HG02763 (cell line): Measurements from ENCODE around the gene KCNAB3.

Experiments
- ATAC-seq: cut with Tn5 transposase; IDR thresholded peaks from one replicate; pipeline ENCODE4 v1.9.1; 2021; ENCODE audit warnings: mild to moderate bottlenecking, moderate library complexity; ENCODE audit not compliant: unreplicated experiment

The KCNAB3 gene

GRCh38 chr17:7943291-7943690 is 13.6 kb upstream of the KCNAB3 start:
- ATAC-seq = no peak

DNA sequence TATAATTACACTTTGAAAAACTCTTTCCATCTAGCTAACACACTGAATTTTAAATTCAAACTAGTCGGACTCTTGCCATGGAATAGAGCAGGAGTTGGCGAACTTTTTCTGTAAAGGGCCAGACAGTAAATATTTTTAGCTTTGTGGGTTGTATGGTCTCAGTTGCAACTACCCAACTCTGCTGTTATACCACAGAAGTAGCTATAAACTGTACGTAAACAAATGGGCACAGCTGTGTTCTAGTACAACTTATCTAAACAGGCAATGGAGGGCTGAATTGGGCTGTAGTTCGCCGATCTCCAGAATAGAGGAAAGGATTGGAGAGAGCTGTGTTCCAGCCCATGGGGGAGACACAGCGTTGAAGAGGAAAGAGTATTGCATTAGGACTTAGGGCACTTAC is 11.1 kb upstream of the KCNAB3 start:
- no peak for ATAC-seq

GRCh38 chr17:7940034-7940433 is 10.4 kb upstream of the KCNAB3 start:
- ATAC-seq = no peak

DNA sequence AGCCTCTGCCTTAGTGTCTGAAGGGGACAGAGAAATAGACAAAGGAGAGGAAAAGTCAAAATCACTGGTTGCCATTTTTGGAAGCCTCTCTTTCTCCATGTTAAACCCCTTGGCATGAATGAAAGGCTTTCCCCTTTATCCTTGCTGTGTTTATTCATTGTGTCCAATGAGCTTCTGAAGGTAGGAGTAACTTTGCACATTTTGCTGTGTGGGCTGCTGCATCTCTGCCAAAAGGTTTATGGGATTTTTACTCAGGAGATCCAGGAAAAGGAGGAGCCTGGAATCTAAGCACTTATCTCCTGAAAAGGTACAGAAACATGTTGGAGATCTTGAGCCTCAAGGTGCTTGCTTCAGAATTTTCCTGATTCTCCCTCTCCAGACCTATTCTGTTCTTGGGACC is 6.2 kb upstream of the KCNAB3 start:
- no peak for ATAC-seq

DNA sequence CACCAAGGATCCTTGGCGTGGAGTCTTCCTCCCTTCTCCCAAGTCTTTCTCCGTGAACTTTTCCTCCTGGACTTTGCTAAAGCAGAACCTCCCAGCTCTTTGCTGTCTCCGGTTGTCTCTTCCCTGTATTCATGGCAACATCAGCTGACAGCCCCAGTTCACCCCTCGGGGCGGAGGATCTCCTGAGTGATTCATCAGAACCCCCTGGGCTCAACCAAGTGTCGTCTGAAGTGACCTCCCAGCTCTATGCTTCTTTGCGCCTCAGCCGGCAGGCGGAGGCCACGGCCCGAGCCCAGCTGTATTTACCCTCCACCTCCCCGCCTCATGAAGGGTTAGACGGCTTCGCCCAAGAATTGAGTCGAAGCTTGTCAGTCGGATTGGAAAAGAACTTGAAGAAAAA is 3.3 kb upstream of the KCNAB3 start:
- ATAC-seq = no peak

DNA sequence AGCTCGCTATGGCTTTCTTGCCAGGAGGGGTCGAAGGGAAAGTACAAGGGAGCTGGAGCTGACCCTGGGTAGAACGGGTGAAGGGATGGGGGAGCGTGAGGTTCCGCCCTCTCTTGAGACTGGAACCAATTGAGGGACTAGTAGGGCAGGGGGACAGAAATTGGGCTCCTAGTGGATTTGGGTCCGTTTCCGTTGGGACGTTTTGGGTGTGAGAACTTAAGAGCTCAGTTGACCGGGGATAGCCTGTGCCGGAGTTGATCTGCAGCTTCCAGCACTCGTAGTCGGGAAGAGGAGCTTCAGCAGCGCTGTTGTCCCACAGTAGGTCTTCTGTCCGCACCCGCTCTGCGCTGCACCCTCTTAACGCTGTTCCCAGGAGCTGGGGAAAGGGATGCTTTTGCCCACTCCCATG is 2.8 kb upstream of the KCNAB3 start:
- ATAC-seq = peak; percentile 2

DNA sequence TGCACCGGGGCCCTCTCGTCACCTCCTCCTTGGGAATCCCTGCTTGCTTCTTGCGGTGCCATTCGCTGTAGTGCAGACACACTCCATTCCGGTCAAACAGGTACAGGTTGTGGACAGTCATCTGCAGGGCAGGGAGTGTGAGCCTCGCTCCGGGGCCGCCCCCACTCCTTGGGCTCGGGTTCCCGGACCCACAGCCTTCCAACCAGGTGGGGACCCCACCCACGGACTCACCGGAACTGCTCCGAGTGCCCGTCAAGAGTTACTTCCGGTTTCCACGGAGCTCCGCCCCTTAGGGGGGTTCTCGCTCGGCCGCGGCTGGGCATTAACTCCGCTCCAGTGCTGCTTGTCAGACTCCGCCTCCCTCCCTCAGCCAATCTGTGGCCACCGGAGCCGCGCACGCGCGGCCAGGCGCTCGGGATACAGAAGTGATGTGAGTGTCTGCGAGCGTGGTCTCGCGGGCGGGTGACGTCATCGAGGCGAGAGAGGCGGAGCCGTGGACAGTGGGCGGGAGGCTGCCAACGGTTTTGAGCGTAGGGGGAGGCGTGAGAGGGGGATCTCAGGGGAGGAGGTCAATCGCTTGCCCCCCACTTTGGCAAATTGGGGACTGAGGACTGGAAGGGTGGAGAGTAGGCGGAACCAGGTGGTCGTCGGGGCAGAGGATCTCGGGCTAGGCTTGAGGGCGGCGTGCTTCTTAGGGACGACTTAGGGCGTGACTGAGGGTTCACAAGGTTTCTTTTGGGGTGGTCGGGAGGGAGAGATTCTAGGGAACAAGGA is 2.2 kb upstream of the KCNAB3 start, which contains the start of the genes CNTROB and TRAPPC1:
TSS of gene CNTROB (plus strand) at position 498 of the 774 bp plus-strand sequence. CDS start 874 bp downstream, outside the sequence.
TSS of gene TRAPPC1 (minus strand) at position 238 of the 774 bp plus-strand sequence. CDS start at position 121, 117 bp downstream.
- ATAC-seq = peak; percentile 97

DNA sequence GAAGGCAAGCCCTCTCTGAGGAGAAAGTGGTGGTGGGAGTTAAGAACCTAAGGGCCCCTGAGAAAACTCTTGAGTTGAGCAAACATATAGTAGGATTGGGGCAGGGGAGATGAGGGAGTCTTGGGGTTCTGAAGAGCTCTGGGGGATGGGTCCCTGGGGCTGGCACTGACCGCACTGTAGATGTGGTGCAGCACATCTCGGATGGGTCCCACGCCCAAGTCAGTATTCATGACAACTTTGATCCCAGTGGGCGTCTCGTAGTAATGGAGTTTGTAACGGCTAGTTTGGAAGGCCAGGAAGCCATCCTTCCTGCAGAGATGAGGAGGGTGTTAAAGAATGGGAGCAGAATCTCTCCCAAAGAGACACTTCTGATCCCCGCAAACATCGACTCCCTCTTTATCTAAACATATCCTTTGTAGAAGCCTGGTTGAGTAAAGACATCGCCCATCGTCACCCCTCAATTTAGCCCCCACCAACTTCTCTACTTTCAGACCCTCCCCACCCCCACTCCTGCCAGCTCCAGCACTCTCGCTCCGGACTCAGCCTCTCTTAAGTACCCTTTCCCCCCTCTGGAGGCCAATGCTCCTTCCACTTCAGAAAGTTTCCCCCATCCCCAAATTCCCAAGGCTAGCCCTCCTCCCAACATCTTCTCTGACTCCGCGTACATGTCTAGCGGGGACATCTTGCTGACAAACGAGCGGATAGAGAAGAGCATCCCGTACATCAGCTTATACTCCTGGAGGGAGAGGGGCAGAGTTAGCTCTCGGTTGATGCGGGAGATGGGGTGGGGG is 1.4 kb upstream of the KCNAB3 start:
- no peak for ATAC-seq

DNA sequence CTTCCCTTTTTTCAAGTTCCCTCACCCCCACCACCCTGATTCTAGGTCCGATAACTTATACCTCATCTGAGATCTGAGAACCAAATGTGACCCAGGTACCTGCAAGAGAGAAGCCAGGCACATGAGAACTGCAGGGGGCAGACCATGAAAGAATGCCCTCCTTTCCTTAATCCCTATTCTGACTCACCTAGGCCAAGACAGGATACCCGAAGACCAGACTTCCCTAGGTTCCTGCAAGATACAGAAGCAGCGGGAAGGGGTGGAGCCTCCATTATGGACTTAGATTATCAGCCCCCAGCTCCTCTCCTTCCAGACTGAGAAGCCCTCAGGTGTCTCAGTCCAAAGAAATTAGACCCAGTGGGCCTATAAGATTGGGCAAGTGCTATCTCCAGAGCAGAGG is 2.1 kb downstream of the KCNAB3 start:
- no peak for ATAC-seq

DNA sequence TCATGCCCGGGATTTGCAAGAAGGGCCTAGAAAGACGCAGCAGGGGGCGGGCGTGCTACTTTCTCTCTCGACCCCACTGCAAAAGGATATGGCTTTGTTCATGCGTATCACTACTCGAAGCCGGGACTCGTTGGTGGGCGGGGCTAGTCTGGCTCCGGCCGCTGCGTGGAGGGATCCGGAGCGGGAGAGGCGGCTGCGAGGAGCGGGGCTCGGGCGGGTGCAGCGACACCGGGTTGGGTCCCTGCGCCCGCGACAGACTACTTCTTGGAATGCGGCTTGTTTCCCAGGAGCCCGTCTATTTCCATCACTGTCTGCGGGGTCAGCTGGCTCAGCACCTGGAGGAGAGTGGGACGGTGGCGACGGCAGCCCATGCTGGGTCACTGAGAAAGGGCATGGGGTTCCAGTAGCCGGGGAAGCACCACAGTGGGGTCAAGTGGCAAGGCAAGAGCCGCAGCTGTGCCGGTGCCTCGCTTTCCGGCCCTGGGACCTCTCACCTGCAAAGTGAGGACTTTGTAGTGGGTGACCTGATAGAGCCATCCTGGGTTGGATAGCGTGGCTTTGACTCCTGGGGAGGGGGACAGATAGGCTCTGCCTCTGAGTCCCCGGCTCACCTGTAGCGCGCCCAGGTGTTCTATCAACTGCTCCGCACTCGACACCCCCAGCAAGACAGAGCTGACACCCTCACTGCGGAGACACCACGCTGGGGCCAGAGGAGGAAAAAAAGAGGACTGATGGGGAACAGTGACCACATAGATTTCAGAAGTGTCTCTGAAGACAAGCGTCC is 6.6 kb downstream of the KCNAB3 start:
- ATAC-seq = no peak

DNA sequence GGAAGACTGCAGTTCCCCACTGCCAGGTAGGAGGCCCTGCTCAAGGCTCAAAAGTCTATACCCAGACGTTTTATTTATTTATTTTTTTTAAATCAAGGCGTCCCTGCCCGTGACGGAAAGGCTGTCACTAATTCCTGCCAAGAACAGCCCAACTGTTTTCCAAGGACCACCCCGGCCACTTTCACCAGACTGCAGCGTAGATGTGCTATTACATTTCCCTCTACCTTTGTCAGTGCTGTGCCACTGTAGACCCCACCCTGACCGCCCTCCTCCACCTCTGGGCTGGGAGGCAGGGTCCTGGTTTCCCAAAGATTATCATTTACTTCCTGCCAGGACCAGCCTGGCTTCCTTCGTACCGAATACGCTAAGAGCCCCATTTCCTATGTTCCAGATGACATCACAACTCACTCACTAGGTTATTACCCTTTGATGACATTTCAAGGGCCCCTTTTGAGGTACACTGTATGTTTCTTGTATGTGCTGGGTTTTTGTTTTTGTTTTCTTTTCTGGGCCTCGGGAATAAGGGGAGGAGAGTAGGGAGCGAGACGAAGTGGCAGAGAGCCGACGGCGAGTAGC is 7.3 kb downstream of the KCNAB3 start:
- ATAC-seq = no peak

GRCh38 chr17:7916808-7917207 is 12.8 kb downstream of the KCNAB3 start:
- no peak for ATAC-seq

- peak; percentile 6 for ATAC-seq
Observed at GRCh38 chr17:7916385-7916682, 13.3 kb downstream of the KCNAB3 start.

DNA sequence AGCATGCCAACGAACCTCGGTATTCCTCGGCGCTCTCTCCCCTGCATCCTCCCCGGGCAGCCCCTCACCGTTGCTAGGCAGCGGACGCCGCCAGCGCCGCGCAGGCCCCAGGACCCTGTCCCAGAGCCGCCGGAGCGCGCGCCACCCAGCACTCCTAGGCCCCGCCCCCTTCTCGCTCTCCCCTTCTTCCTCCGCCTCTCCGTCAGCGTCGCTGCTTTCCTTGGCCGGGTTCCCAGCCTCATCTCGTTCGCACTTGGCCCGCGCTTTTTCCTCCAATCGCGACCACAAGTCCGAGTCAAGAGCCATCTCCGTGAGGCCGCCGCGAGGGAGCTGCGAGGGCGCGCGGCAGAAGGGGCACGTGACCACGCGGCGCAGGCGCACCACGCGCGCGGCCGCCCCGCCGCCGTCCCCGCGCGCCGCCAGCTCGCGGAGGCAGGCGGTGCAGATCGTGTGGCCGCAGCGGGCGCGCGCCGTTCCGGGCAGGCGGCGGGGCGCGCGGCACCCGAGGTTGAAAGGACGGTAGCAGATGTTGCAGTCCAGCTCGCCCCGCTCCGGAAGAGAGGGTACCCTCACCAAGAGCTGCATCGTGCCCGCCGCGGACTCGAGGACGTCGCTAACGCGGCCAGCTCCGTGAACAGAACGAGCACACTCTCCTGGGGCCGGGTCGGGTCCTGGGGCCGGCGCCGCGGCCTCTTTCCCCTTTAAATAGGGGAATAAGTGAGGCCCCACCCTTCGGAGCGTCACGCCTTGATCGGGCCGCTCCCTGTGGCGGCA is 13.9 kb downstream of the KCNAB3 start, which contains the start of gene RNF227:
TSS of gene RNF227 (minus strand) at position 679 of the 774 bp plus-strand sequence. CDS start at position 585, 94 bp downstream.
- ATAC-seq = peak; percentile 74

- no peak for ATAC-seq
Observed at GRCh38 chr17:7915179-7915610, 14.5 kb downstream of the KCNAB3 start.

DNA sequence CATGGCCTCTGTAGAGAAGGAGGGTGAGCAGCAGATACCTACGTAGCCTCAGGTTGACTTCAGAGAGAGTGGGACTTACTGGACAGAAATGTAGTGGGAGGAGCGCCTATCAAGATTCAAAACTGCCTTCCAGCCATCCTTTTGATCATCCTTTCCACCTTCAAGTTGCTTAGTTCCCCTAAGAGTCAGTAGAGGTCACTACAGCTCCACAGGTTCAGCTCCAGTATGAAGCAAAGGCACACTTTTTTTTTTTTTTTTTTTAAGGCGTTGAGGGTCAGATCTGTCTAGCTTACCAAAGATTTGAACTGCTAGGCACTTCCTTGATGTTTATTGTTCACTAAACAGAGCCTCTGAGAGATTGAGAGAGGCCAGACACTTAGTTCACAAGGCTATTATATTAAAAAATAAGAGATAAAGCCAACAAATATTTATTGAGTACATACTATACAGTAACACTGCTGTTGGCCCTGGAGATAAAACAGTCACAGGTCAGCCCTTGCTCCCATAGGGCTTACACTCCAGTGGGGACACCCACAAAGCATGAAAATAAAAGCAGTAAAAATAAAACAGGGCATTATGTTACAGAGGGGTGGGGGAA is 16.6 kb downstream of the KCNAB3 start:
- no peak for ATAC-seq

DNA sequence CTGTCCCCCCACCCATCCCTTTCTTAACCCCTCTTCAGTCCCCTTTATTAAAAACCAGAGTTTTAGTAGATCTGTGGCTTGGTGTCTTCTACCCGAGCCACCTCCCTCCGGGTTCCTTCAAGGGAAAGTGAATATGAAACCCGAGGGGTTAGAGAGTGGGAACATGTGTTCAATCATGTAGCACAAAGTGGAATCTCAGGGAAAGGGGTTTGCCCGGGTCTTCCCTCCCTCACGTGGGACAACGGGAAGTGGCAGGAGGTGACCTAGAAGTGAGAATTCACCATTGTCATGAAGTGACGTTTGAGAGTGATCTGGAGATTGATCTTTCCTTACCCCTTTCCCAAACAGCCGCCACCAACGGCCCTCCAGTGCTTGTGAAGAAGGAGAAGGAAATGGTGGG is 18.5 kb downstream of the KCNAB3 start:
- ATAC-seq = no peak

GRCh38 chr17:7910711-7911110 is 18.9 kb downstream of the KCNAB3 start:
- no peak for ATAC-seq

DNA sequence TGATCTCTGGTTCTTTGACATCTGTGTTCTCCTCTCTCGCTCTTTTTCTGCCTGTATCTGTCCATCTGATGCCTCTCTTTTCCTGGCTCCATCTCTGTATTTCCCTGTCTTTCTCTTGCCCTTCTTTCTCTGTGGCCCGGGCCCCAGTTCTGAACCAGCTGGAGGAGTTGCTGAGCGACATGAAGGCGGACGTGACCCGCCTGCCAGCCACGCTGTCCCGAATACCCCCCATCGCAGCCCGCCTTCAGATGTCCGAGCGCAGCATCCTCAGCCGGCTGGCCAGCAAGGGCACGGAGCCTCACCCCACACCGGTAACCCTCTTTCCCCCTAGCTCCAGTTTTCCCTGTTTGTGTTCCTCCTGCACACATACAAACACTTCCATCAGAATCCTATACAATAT is 19.4 kb downstream of the KCNAB3 start:
- no peak for ATAC-seq

DNA sequence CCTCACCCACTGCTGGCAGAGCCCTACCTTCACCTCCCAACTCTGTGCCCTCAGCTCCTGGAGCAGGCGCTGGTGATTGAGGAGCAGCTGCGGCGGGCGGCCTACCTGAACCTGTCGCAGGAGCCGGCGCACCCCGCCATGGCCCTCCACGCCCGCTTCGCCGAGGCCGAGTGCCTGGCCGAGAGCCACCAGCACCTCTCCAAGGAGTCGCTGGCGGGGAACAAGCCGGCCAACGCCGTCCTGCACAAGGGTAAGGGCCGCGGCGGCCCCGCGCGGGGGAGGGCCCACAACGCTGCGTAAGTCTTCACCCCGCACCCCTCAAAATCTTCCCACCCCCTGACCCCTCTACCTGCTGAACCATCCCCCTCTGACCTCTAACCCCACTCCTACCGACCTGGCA is 20.6 kb downstream of the KCNAB3 start:
- ATAC-seq = no peak
